ENCODE results near the gene SUGCT. TPM values are rescaled to one million over a fixed set of nuclear protein-coding genes. Genes with fewer than 3 reads are reported as not detected.

Gene SUGCT
- total RNA-seq, 1 experiment from 2014 or later = 5.4 TPM

DNA sequence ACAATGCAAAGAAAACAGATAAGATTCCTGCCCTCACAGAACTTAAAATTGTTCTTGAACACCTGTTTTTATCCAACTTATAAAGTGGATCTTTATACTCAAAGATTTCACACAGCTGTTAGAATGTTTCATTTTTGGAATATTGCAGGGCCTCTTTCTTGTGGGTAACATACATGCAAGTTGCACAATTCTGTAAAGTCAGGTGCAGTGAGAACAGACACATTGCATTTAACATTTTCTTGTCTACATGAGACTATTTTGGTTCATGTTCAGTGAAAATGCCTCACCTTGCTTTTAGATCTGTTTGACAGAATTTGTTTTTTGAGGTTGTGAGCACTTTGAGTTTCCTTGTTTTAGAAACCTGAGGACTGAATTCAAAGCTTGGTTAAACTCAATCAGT is 707.8 kb downstream of the SUGCT start:
- Histone ChIP-seq H3K23me2 (ENCODE audit: insufficient read length, low read depth, low read length, poor library complexity, severe bottlenecking) (no peaks in the 10 kb centered on the region), H2BK120ac (ENCODE audit: low read depth, low read length, poor library complexity, severe bottlenecking) (no peak overlapping the region), H3K56ac (ENCODE audit: insufficient read length, low read depth, low read length) (no peak overlapping the region), H3K14ac (ENCODE audit: insufficient read depth, low read length) (no peak overlapping the region), H2BK12ac (ENCODE audit: insufficient read length, low read depth, low read length) (no peak overlapping the region), H2AFZ (ENCODE audit: low read length) (no peak overlapping the region), H3K9ac (ENCODE audit: extremely low read depth, insufficient read length, low read length) (no peak overlapping the region), H3K18ac (ENCODE audit: insufficient read length, low read depth, low read length) (no peak overlapping the region), H3K27me3 (ENCODE audit: insufficient read depth, low read length) (no peaks in the 10 kb centered on the region), H3K4ac (ENCODE audit: low read depth, low read length) (no peak overlapping the region), H3K79me1 (ENCODE audit: insufficient read depth, low read depth, low read length, poor library complexity, severe bottlenecking) (no peaks in the 10 kb centered on the region), H3K27ac (ENCODE audit: insufficient read length, low read depth, low read length) (no peak overlapping the region), H4K8ac (replicated peaks; ENCODE audit: insufficient read length, low read depth, low read length) (no peak overlapping the region), H3K4me2 (ENCODE audit: insufficient read depth, insufficient read length, low read length) (no peak overlapping the region), H3K79me2 (ENCODE audit: insufficient read depth, low read length) (no peaks in the 10 kb centered on the region), H4K91ac (ENCODE audit: insufficient read length, low read depth, low read length) (no peak overlapping the region), H2AK5ac (ENCODE audit: insufficient read length, low read length) (no peak overlapping the region), H3K9me3 (ENCODE audit: control insufficient read depth, low read depth, low read length) (no peaks in the 10 kb centered on the region), H3T11ph (ENCODE audit: low read length) (no peak overlapping the region), H4K20me1 (ENCODE audit: control insufficient read depth, insufficient read depth, insufficient read length) (no peaks in the 10 kb centered on the region), H2BK20ac (ENCODE audit: low read depth, low read length, poor library complexity, severe bottlenecking) (no peak overlapping the region), H3K23ac (ENCODE audit: insufficient read length, low read depth, low read length) (no peak overlapping the region), H3K4me1 (ENCODE audit: insufficient read depth, low read length) (no peaks in the 10 kb centered on the region), H2BK15ac (ENCODE audit: low read depth, low read length) (no peak overlapping the region), H4K5ac (ENCODE audit: insufficient read length, low read depth, low read length) (no peak overlapping the region), H2BK5ac (ENCODE audit: insufficient read length, low read length) (no peak overlapping the region)
- no peak for DNase-seq
- Mint-ChIP-seq H3K4me1 (peaks cover 0 to 4% of the 10 kb centered on the region in 2 experiments; a peak in 2 of 4 replicates), H3K27ac (no peak overlapping the region), H3K4me3 (no peak overlapping the region), H3K27me3 (ENCODE audit: low read depth) (peaks cover 3% of the 10 kb centered on the region), H3K36me3 (ENCODE audit: insufficient read depth in 1 of 3, low read depth in 3 of 3) (peaks cover 4 to 27% (median 4%) of the 10 kb centered on the region in 3 experiments; a peak in 6 of 7 replicates), H3K9me3 (peaks cover 6 to 13% of the 10 kb centered on the region in 2 experiments; a peak in 4 of 5 replicates)
- TF ChIP-seq, protein P1, sequence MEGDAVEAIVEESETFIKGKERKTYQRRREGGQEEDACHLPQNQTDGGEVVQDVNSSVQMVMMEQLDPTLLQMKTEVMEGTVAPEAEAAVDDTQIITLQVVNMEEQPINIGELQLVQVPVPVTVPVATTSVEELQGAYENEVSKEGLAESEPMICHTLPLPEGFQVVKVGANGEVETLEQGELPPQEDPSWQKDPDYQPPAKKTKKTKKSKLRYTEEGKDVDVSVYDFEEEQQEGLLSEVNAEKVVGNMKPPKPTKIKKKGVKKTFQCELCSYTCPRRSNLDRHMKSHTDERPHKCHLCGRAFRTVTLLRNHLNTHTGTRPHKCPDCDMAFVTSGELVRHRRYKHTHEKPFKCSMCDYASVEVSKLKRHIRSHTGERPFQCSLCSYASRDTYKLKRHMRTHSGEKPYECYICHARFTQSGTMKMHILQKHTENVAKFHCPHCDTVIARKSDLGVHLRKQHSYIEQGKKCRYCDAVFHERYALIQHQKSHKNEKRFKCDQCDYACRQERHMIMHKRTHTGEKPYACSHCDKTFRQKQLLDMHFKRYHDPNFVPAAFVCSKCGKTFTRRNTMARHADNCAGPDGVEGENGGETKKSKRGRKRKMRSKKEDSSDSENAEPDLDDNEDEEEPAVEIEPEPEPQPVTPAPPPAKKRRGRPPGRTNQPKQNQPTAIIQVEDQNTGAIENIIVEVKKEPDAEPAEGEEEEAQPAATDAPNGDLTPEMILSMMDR (conservative IDR thresholded peaks at IDR 0.05) = no peak
